AG04449 (cell line): ENCODE results near the gene LRRC39.

ENCODE experiments used
- CTCF ChIA-PET: fragments of 350-600 bp; formaldehyde crosslinking; extraction: SDS; loops from one replicate; lab custom pipeline; 2021; ENCODE audit warnings: antibody characterized with exemption; lab: Yijun Ruan, JAX
- POLR2A ChIA-PET: fragments of 400-600, 350-600 bp; formaldehyde crosslinking; extraction: SDS; loops from one replicate; lab custom pipeline; 2020; ENCODE audit warnings: antibody characterized with exemption, inconsistent platforms; lab: Yijun Ruan, JAX
- DNase-seq: peaks from one replicate; pipeline ENCODE4 v3.0.0-alpha.2; 2010; ENCODE audit warnings: low read depth, low spot score
- H3K4me3 ChIP-seq: 2 replicates; pipeline ENCODE4 v1.5.1; 2011; ENCODE audit warnings: low read depth, mild to moderate bottlenecking, control low read depth, low read length
- CTCF ChIP-seq: IDR thresholded peaks from one replicate; pipeline ENCODE4 v1.5.1; 2011; ENCODE audit warnings: mild to moderate bottlenecking, moderate library complexity, low read length, control low read depth, inconsistent platforms; ENCODE audit not compliant: insufficient read depth; ENCODE audit errors: missing control alignments

The LRRC39 gene

GRCh38 chr1:100142343-100142742, 35.7 kb downstream of the LRRC39 start:
- ChIA-PET CTCF (interaction anchor here (1.0 kb wide), 1 partner anchor 724 kb away, joined by 3 read pairs; no protein-coding TSS in a partner anchor), POLR2A (no interaction called here)
- no peak overlapping the region for H3K4me3 ChIP-seq
- no peak for DNase-seq
- no peak for TF ChIP-seq CTCF

GRCh38 chr1:100141192-100141591, 36.9 kb downstream of the LRRC39 start:
- no peak for DNase-seq
- POLR2A ChIA-PET: no interaction called here
- CTCF ChIA-PET: no interaction called here
- H3K4me3 ChIP-seq: no peak overlapping the region
- TF ChIP-seq CTCF: no peak

GRCh38 chr1:100137602-100138001, 40.5 kb downstream of the LRRC39 start:
- TF ChIP-seq CTCF: no peak
- no peak overlapping the region for H3K4me3 ChIP-seq
- CTCF ChIA-PET: no interaction called here
- no peak for DNase-seq
- POLR2A ChIA-PET: no interaction called here

GRCh38 chr1:100134872-100135271, 43.2 kb downstream of the LRRC39 start:
- H3K4me3 ChIP-seq: no peak overlapping the region
- DNase-seq: no peak
- CTCF ChIA-PET: interaction anchor here (1.8 kb wide), 1 partner anchor 326 kb away, joined by 6 read pairs; no protein-coding TSS in a partner anchor
- TF ChIP-seq CTCF: no peak
- POLR2A ChIA-PET: no interaction called here

- no peak for TF ChIP-seq CTCF
- peak; percentile 91 for DNase-seq
- CTCF ChIA-PET: interaction anchor here (0.8 to 1.3 kb wide), 4 partner anchors 9 to 736 kb away, joined by 3 read pairs; no protein-coding TSS in a partner anchor
- POLR2A ChIA-PET: interaction anchor here (1.0 to 1.1 kb wide), 2 partner anchors 9 to 11 kb away, joined by 3 read pairs; no protein-coding TSS in a partner anchor
- H3K4me3 ChIP-seq: peak within 1 kb of the TSS; percentile 96
These were observed 45.2 kb downstream of the LRRC39 start, which contains the start of the genes SASS6 and TRMT13 for GRCh38 chr1:100132566-100133477. TSS of gene SASS6 (minus strand) at chr1:100132930. CDS start at chr1:100132814, 116 bp downstream. TSS of gene TRMT13 (plus strand) at chr1:100133163. CDS start at chr1:100133169, 6 bp downstream.

GRCh38 chr1:100131623-100132022, 46.4 kb downstream of the LRRC39 start:
- no peak for TF ChIP-seq CTCF
- POLR2A ChIA-PET: no interaction called here
- H3K4me3 ChIP-seq: peak overlapping the region; percentile 96
- CTCF ChIA-PET: no interaction called here
- DNase-seq: no peak
